ENCODE measurements around the gene WDR77. TPM values are rescaled to one million over a fixed set of nuclear protein-coding genes. Genes with fewer than 3 reads are reported as not detected.

The WDR77 gene
- total and polyA plus RNA-seq, 9 of the 15 experiments (the other 6 are each of a cell fraction or from before 2014, with no cell fraction given), result 20.6 to 160 (median 75.3) TPM

GRCh38 chr1:111463029-111463683, 14.1 kb upstream of the WDR77 start (continued):
- TF ChIP-seq PBX2 (CRISPR knock-in tag; IDR thresholded peaks at IDR 0.05; ENCODE audit: low read depth), result no peak
- peak; percentile 96 for TF ChIP-seq PBX2 (tag; conservative IDR thresholded peaks at IDR 0.05; ENCODE audit: low read depth)
- TF ChIP-seq SRSF7 (optimal IDR thresholded peaks at IDR 0.05; ENCODE audit: low read depth, low read length), result no peak
- no peak for TF ChIP-seq PHF8 (IDR thresholded peaks at IDR 0.05; ENCODE audit: borderline replicate concordance, low read length)
- no peak for TF ChIP-seq DNMT1 (IDR thresholded peaks at IDR 0.05)
- no peak for TF ChIP-seq ZNF512 (tag; IDR thresholded peaks at IDR 0.05)
- peak; percentile 95 for TF ChIP-seq MEIS2 (IDR thresholded peaks at IDR 0.05; ENCODE audit: partially characterized antibody)
- no peak for TF ChIP-seq POU5F1 (IDR thresholded peaks at IDR 0.05; ENCODE audit: borderline replicate concordance, low read depth, low read length, partially characterized antibody)
- TF ChIP-seq TAF7 (tag; IDR thresholded peaks at IDR 0.05), result no peak
- TF ChIP-seq CBFA2T3 (IDR thresholded peaks at IDR 0.05), result peak; percentile 70
- no peak for TF ChIP-seq RBM15 (IDR thresholded peaks at IDR 0.05; ENCODE audit: insufficient read depth, low read length)
- TF ChIP-seq ZFX (CRISPR knock-in tag; IDR thresholded peaks at IDR 0.05), result no peak
- 0 out of 2 replicates have a peak, but pooled peaks have one; percentile 29 for TF ChIP-seq ZNF592 (IDR thresholded peaks at IDR 0.05)
- no peak for TF ChIP-seq RFX5 (IDR thresholded peaks at IDR 0.05; ENCODE audit: low read depth, low read length)
- no peak for TF ChIP-seq ZNF395 (CRISPR knock-in tag; IDR thresholded peaks at IDR 0.05)
- peak; percentile 65; the same call in 1 of the 2 replicates for TF ChIP-seq ZKSCAN8 (CRISPR knock-in tag; IDR thresholded peaks at IDR 0.05)
- TF ChIP-seq ZNF324 (CRISPR knock-in tag; IDR thresholded peaks at IDR 0.05), result no peak
- TF ChIP-seq MCM7 (IDR thresholded peaks at IDR 0.05), result no peak
- TF ChIP-seq MEF2D (tag; conservative IDR thresholded peaks at IDR 0.05; ENCODE audit: low read depth), result no peak
